Measurements from ENCODE around the gene PTPRN2. TPM values are rescaled to one million over a fixed set of nuclear protein-coding genes. Genes with fewer than 3 reads are reported as not detected.
A peak's percentile ranks its signal among the peaks of the same experiment; 100 is the strongest.

The PTPRN2 gene
- total RNA-seq, 1 donor from 2014 or later: 11.4 TPM

DNA sequence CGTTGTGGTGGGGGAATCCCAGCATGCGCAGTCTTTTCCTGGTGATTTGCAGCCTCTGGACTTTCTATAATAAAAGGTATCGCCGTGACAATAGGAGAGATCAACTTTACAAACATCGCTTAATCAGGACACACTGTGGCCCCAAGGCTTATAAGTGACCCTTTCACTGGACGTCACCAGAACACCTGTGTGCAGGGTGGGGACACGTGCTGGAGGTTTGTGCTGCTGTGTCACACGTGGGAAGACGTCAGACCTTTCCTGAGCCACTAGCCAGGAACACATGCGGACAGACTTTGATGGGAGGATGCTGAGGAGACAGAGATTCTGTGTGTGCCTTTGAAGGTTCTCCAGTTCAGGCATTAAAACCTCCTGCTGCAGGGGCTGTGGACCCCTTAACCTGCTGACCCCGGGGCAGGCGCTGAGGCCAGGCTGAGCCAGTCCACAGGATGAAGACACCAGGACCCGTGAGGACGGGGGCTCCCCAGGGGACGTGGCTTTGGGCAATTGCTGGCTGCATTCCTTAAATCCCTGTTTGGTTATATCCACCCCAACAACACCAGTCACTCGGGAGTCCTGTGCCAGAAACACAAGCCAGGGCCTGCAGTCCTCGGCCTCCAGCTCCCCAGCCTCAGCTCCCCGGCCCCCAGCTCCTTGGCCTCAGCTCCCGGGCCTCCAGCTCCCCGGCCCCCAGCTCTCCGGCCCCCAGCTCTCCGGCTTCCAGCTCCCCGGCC is 183.4 kb downstream of the PTPRN2 start:
- H3K36me3 Mint-ChIP-seq (ENCODE audit: insufficient read depth): no peaks in the 10 kb centered on the region
- TF ChIP-seq CTCF (IDR thresholded peaks at IDR 0.05; ENCODE audit: unreplicated experiment): no peak
- no peak overlapping the region for H3K4me3 Mint-ChIP-seq (ENCODE audit: low read depth)
- peaks cover 14% of the 10 kb centered on the region for H3K4me1 Mint-ChIP-seq (ENCODE audit: low read depth)
- H3K27me3 Mint-ChIP-seq: peaks cover 5% of the 10 kb centered on the region
- no peak for DNase-seq (ENCODE audit: low spot score, unreplicated experiment)
- peak overlapping the region; percentile 55 for H3K27ac Mint-ChIP-seq
- no peaks in the 10 kb centered on the region for H3K9me3 Mint-ChIP-seq (ENCODE audit: low read depth)

DNA sequence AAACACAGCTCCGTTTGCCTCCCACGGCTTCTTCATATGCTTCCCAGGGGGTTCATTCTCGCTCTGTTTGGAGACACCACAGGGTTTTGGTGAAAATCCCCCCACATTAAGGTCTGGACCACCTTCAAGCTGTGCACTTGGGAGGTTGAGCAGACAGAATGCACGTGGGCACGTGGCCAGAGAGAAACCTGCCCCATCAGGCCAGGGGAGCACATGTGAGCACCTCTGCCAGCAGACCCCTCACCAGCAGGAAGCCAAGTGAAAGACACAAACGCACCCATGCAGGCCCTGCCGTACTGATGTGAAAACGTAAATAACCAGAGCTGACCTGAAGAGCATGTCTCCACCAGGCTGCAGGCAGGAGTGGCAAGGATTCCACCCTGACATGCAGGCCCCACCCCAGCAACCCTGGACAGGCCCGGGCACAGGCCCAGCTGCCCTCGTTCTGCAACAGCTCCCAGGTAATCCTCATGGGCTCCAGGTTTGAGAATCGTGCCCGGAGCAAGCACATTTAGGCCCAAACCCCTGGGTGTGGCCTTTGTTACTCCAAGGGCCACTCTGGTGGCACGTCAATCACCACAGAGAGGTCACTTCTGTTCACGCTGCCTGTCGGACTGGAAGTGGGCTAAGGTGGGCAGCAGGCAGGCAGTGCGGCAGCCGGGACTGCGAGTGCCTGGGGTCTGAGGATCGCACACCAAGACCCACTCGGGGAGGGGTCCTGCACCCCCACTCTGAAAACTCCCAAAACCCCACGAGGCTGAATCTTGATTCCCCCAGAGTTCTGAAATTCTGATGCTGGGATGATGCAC is 184.4 kb downstream of the PTPRN2 start:
- no peak for TF ChIP-seq CTCF (IDR thresholded peaks at IDR 0.05; ENCODE audit: unreplicated experiment)
- no peak overlapping the region for H3K27ac Mint-ChIP-seq
- H3K36me3 Mint-ChIP-seq (ENCODE audit: insufficient read depth): peaks cover 3% of the 10 kb centered on the region
- peaks cover 13% of the 10 kb centered on the region for H3K4me1 Mint-ChIP-seq (ENCODE audit: low read depth)
- peaks cover 8% of the 10 kb centered on the region for H3K9me3 Mint-ChIP-seq (ENCODE audit: low read depth)
- no peak for DNase-seq (ENCODE audit: low spot score, unreplicated experiment)
- H3K27me3 Mint-ChIP-seq: peaks cover 5% of the 10 kb centered on the region
- H3K4me3 Mint-ChIP-seq (ENCODE audit: low read depth): no peak overlapping the region

DNA sequence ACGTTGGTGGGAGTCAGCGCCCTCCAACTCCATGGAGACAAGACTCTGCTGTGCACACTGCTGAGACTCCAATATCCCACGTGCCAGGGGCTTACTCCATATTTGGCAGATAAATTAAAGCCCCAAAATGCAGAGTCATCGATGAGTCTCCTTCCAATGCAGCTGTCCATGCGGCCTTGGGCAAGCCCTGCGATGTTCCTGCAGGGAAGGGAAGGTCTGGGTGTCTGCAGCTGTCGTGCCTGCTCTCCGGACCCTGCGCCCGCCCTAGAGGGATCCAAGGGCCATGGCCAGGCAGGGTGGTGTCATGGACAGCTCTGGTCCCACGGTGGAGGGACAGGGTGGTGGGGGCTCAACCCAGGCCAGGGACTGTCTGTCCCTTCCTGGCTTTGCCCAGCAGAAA is 185.2 kb downstream of the PTPRN2 start:
- TF ChIP-seq CTCF (IDR thresholded peaks at IDR 0.05; ENCODE audit: unreplicated experiment): no peak
- peaks cover 10% of the 10 kb centered on the region for H3K4me1 Mint-ChIP-seq (ENCODE audit: low read depth)
- no peak overlapping the region for H3K27ac Mint-ChIP-seq
- peaks cover 5% of the 10 kb centered on the region for H3K27me3 Mint-ChIP-seq
- DNase-seq (ENCODE audit: low spot score, unreplicated experiment): no peak
- H3K9me3 Mint-ChIP-seq (ENCODE audit: low read depth): peaks cover 8% of the 10 kb centered on the region
- H3K4me3 Mint-ChIP-seq (ENCODE audit: low read depth): no peak overlapping the region
- H3K36me3 Mint-ChIP-seq (ENCODE audit: insufficient read depth): peaks cover 3% of the 10 kb centered on the region

- no peak for DNase-seq (ENCODE audit: low spot score, unreplicated experiment)
- H3K27ac Mint-ChIP-seq: no peak overlapping the region
- peaks cover 3% of the 10 kb centered on the region for H3K36me3 Mint-ChIP-seq (ENCODE audit: insufficient read depth)
- TF ChIP-seq CTCF (IDR thresholded peaks at IDR 0.05; ENCODE audit: unreplicated experiment): no peak
- no peak overlapping the region for H3K4me3 Mint-ChIP-seq (ENCODE audit: low read depth)
- peaks cover 5% of the 10 kb centered on the region for H3K27me3 Mint-ChIP-seq
- peaks cover 8% of the 10 kb centered on the region for H3K9me3 Mint-ChIP-seq (ENCODE audit: low read depth)
- H3K4me1 Mint-ChIP-seq (ENCODE audit: low read depth): peaks cover 12% of the 10 kb centered on the region
Measured at GRCh38 chr7:158401826-158402225, 185.8 kb downstream of the PTPRN2 start.

GRCh38 chr7:158401295-158401694 is 186.3 kb downstream of the PTPRN2 start:
- H3K4me3 Mint-ChIP-seq (ENCODE audit: low read depth): no peak overlapping the region
- H3K27ac Mint-ChIP-seq: no peak overlapping the region
- peaks cover 3% of the 10 kb centered on the region for H3K36me3 Mint-ChIP-seq (ENCODE audit: insufficient read depth)
- TF ChIP-seq CTCF (IDR thresholded peaks at IDR 0.05; ENCODE audit: unreplicated experiment): no peak
- H3K9me3 Mint-ChIP-seq (ENCODE audit: low read depth): peaks cover 8% of the 10 kb centered on the region
- H3K27me3 Mint-ChIP-seq: peaks cover 5% of the 10 kb centered on the region
- H3K4me1 Mint-ChIP-seq (ENCODE audit: low read depth): peaks cover 10% of the 10 kb centered on the region
- DNase-seq (ENCODE audit: low spot score, unreplicated experiment): no peak
